GM12878 (cell line): ENCODE data around the gene CDC123.
"Not testable (repeated sequence)": the region's sequence is repeated elsewhere in the genome, so short reads cannot be mapped to it uniquely, and the experiment has no call there.

Experiments
- BRCA1 ChIP-seq: IDR thresholded peaks from 2 replicates; pipeline ENCODE4 v1.6.1; 2011; ENCODE audit warnings: low read depth, low read length, improper control_type of control experiment
- CTCF ChIP-seq, 3 experiments: IDR thresholded peaks in 2 of 3; conservative IDR thresholded peaks in 1 of 3; 2 replicates each; pipeline ENCODE4 v1.5.1; 2011; ENCODE audit warnings: low read depth in 3 of 3, low read length in 3 of 3, mild to moderate bottlenecking in 3 of 3, control low read depth in 2 of 3, moderate library complexity in 2 of 3, inconsistent platforms in 1 of 3, mixed read lengths in 1 of 3; ENCODE audit not compliant: control insufficient read depth in 2 of 3, insufficient read depth in 1 of 3; ENCODE audit errors: extremely low read depth in 1 of 3
- NFYA ChIP-seq: IDR thresholded peaks from 2 replicates; pipeline ENCODE4 v1.6.1; 2011; ENCODE audit warnings: low read depth, mild to moderate bottlenecking, low read length, improper control_type of control experiment, borderline replicate concordance
- NR2C2 ChIP-seq: IDR thresholded peaks from 2 replicates; pipeline ENCODE4 v1.6.1; 2011; ENCODE audit warnings: borderline replicate concordance, low read depth; ENCODE audit not compliant: control insufficient read depth, insufficient read length
- POLR2A ChIP-seq: IDR thresholded peaks from 2 replicates; pipeline ENCODE4 v1.6.1; 2011; ENCODE audit warnings: low read depth, mild to moderate bottlenecking, low read length
- RAD21 ChIP-seq: IDR thresholded peaks from 2 replicates; pipeline ENCODE4 v1.6.1; 2011; ENCODE audit warnings: mild to moderate bottlenecking, low read depth, low read length, moderate library complexity; ENCODE audit not compliant: insufficient read depth
- SP1 ChIP-seq: IDR thresholded peaks from one replicate; pipeline ENCODE4 v1.6.1; 2011; ENCODE audit warnings: low read depth, low read length
- TAF1 ChIP-seq: IDR thresholded peaks from 2 replicates; pipeline ENCODE4 v1.6.1; 2011; ENCODE audit warnings: mild to moderate bottlenecking, low read depth, low read length, borderline replicate concordance

GRCh38 chr10:12250702-12251101 lies 54.7 kb downstream of the CDC123 start:
- not testable (repeated sequence) for TF ChIP-seq BRCA1; CTCF (IDR thresholded peaks at IDR 0.05 in 2 of 3, conservative IDR thresholded peaks at IDR 0.05 in 1 of 3; ENCODE audit: control insufficient read depth in 2 of 3, extremely low read depth in 1 of 3, insufficient read depth in 1 of 3, low read depth in 3 of 3, low read length in 3 of 3); SP1; TAF1; NFYA; NR2C2; POLR2A; RAD21
